Adrenal gland (tissue), 5 donors: ENCODE data around the gene CCSER1.

ENCODE experiments used
- POLR2A ChIP-seq, 2 donors: fragments of 450-650 bp; IDR thresholded peaks; one replicate each; pipeline ENCODE4 v1.6.1; 2017; ENCODE audit warnings: antibody characterized with exemption in 2 of 2, mild to moderate bottlenecking in 2 of 2, moderate library complexity in 1 of 2
- TF ChIP-seq, protein P1 (sequence below), 6 experiments: fragments of 450-650 bp in 4 of 6; fragments of 200-600 bp in 2 of 6; sonication (generic) in 1 of 6; IDR thresholded peaks; 1 replicate in 5 of 6; 2 replicates in 1 of 6; pipeline versions ENCODE4 v1.5.1 to v1.8.0; 2016 to 2021; ENCODE audit warnings: antibody characterized with exemption in 6 of 6, mild to moderate bottlenecking in 2 of 6, moderate library complexity in 1 of 6
- donor health status: DM: no; HTN: no; CAD: no.

DNA sequence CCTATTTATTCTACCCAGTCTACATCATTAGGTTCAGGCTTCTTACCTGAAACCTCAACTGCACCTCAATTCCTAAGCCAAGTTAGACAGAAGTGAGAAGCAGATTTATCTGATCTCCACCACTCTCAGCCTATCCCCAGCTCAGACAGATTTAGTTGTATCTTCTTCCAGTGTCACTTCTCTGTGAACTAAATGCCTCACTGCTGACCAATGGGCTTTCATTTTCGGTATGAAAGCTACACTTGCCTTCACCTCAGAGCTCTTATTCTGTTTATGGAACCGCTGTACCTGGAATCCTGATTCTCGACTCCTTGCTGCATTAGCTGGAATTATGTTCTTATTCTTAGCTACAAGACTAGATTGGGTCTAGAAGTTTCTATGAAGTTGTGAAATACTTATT lies 833.2 kb downstream of the CCSER1 start:
- no peak for TF ChIP-seq POLR2A (IDR thresholded peaks at IDR 0.05)
- TF ChIP-seq, protein P1, sequence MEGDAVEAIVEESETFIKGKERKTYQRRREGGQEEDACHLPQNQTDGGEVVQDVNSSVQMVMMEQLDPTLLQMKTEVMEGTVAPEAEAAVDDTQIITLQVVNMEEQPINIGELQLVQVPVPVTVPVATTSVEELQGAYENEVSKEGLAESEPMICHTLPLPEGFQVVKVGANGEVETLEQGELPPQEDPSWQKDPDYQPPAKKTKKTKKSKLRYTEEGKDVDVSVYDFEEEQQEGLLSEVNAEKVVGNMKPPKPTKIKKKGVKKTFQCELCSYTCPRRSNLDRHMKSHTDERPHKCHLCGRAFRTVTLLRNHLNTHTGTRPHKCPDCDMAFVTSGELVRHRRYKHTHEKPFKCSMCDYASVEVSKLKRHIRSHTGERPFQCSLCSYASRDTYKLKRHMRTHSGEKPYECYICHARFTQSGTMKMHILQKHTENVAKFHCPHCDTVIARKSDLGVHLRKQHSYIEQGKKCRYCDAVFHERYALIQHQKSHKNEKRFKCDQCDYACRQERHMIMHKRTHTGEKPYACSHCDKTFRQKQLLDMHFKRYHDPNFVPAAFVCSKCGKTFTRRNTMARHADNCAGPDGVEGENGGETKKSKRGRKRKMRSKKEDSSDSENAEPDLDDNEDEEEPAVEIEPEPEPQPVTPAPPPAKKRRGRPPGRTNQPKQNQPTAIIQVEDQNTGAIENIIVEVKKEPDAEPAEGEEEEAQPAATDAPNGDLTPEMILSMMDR (IDR thresholded peaks at IDR 0.05): no peak
